HG03571 (cell line): ENCODE data around the gene NOC4L.
"Not testable (repeated sequence)": the region's sequence is repeated elsewhere in the genome, so short reads cannot be mapped to it uniquely, and the experiment has no call there.

Source experiments
- ATAC-seq: cut with Tn5 transposase; IDR thresholded peaks from one replicate; pipeline ENCODE4 v1.9.1; 2021; ENCODE audit not compliant: unreplicated experiment

Gene NOC4L

GRCh38 chr12:132144115-132144809 is at the start of gene NOC4L, which contains the start of gene DDX51:
Gene NOC4L, plus strand, starts transcription at chr12:132144457. Its CDS starts 32 bp downstream, at chr12:132144489.
Gene DDX51, minus strand, starts transcription at chr12:132144319. Its CDS starts 23 bp downstream, at chr12:132144296.
- peak; percentile 80 for ATAC-seq

- no peak for ATAC-seq
These were observed 48.5 kb upstream of the NOC4L start for GRCh38 chr12:132095520-132096409.

GRCh38 chr12:132099739-132100138 is 44.5 kb upstream of the NOC4L start:
- ATAC-seq: no peak

- ATAC-seq: no peak
These were observed 43.8 kb upstream of the NOC4L start for GRCh38 chr12:132100306-132101065.

GRCh38 chr12:132102297-132102696 is 42.0 kb upstream of the NOC4L start:
- no peak for ATAC-seq

GRCh38 chr12:132103072-132103471 is 41.2 kb upstream of the NOC4L start:
- ATAC-seq: not testable (repeated sequence)

GRCh38 chr12:132103542-132104308 is 40.5 kb upstream of the NOC4L start:
- no peak for ATAC-seq

- ATAC-seq: no peak
These were observed 38.8 kb upstream of the NOC4L start for GRCh38 chr12:132105467-132105866.

GRCh38 chr12:132106921-132107320 is 37.3 kb upstream of the NOC4L start:
- no peak for ATAC-seq

- no peak for ATAC-seq
These were observed 35.9 kb upstream of the NOC4L start for GRCh38 chr12:132108211-132108832.

GRCh38 chr12:132109741-132110140 is 34.5 kb upstream of the NOC4L start:
- no peak for ATAC-seq

- no peak for ATAC-seq
These were observed 33.6 kb upstream of the NOC4L start for GRCh38 chr12:132110677-132111076.

- ATAC-seq: no peak
These were observed 32.5 kb upstream of the NOC4L start for GRCh38 chr12:132111654-132112304.

- ATAC-seq: no peak
These were observed 29.6 kb upstream of the NOC4L start for GRCh38 chr12:132114667-132115066.

- ATAC-seq: no peak
These were observed 28.8 kb upstream of the NOC4L start for GRCh38 chr12:132115500-132115899.

GRCh38 chr12:132116709-132117557 is 27.3 kb upstream of the NOC4L start:
- no peak for ATAC-seq

GRCh38 chr12:132117558-132117875 is 26.7 kb upstream of the NOC4L start:
- ATAC-seq: no peak

GRCh38 chr12:132118876-132119275 is 25.4 kb upstream of the NOC4L start:
- no peak for ATAC-seq

GRCh38 chr12:132121283-132121682 is 23.0 kb upstream of the NOC4L start:
- no peak for ATAC-seq
